A673 (cell line): ENCODE results near the gene ACSF3. TPM values are rescaled to one million over a fixed set of nuclear protein-coding genes. Genes with fewer than 3 reads are reported as not detected.

ENCODE experiments used
- BruUV-seq: library from RNA; stranded (reverse); fragments of 400-500 nt; replicated peaks from 2 replicates; lab custom pipeline; 2021; lab: Mats Ljungman, UMichigan
- CTCF ChIA-PET: fragments of 300-600 bp; sonication (Branson Sonifier 250); formaldehyde crosslinking; loops from one replicate; lab custom pipeline; 2022; ENCODE audit warnings: antibody characterized with exemption; lab: Charles Lee
- POLR2A ChIA-PET: fragments of 300-600 bp; sonication (Branson Sonifier 250); formaldehyde crosslinking; loops from one replicate; lab custom pipeline; 2022; ENCODE audit warnings: antibody characterized with exemption; ENCODE audit not compliant: low non-redundant PET; lab: Charles Lee
- DNase-seq: peaks from one replicate; pipeline ENCODE4 v3.0.0-alpha.2; 2015; ENCODE audit warnings: low spot score
- H3K27ac ChIP-seq: fragments of 200-600 bp; sonication (generic); 2 replicates; pipeline ENCODE4 v1.5.1; 2016; ENCODE audit warnings: mixed run types, low read depth, mild to moderate bottlenecking, mixed read lengths, antibody characterized with exemption, low read length; ENCODE audit not compliant: poor library complexity, severe bottlenecking
- H3K27me3 ChIP-seq: fragments of 200-600 bp; sonication (generic); replicated peaks from 2 replicates; pipeline ENCODE4 v1.6.1; 2017; ENCODE audit warnings: mixed run types, low read depth, mild to moderate bottlenecking, mixed read lengths, antibody characterized with exemption, low read length; ENCODE audit not compliant: insufficient read depth, poor library complexity
- H3K36me3 ChIP-seq: fragments of 200-600 bp; sonication (generic); 2 replicates; pipeline ENCODE4 v1.6.1; 2016; ENCODE audit warnings: mixed run types, mild to moderate bottlenecking, mixed read lengths, antibody characterized with exemption, low read length; ENCODE audit not compliant: insufficient read depth, poor library complexity, severe bottlenecking
- H3K4me1 ChIP-seq: fragments of 200-600 bp; sonication (generic); 2 replicates; pipeline ENCODE4 v1.6.1; 2017; ENCODE audit warnings: mixed run types, mild to moderate bottlenecking, mixed read lengths, antibody characterized with exemption, low read length; ENCODE audit not compliant: insufficient read depth, poor library complexity, severe bottlenecking
- H3K4me3 ChIP-seq: fragments of 200-600 bp; sonication (generic); 2 replicates; pipeline ENCODE4 v1.5.1; 2016; ENCODE audit warnings: low read depth, mixed run types, mild to moderate bottlenecking, mixed read lengths, low read length; ENCODE audit not compliant: poor library complexity, severe bottlenecking
- H3K9me3 ChIP-seq: fragments of 200-600 bp; sonication (generic); 2 replicates; pipeline ENCODE4 v1.6.1; 2016; ENCODE audit warnings: mixed run types, low read depth, mild to moderate bottlenecking, mixed read lengths, antibody characterized with exemption, low read length; ENCODE audit not compliant: poor library complexity, severe bottlenecking
- CTCF ChIP-seq: fragments of 300-800, 200-600 bp; sonication (generic); conservative IDR thresholded peaks from 2 replicates; pipeline ENCODE4 v1.5.1; 2017; ENCODE audit warnings: low read depth, mild to moderate bottlenecking, antibody characterized with exemption, low read length, moderate library complexity, mixed read lengths
- EZH2 ChIP-seq: fragments of 200-600 bp; sonication (generic); IDR thresholded peaks from 2 replicates; pipeline ENCODE4 v1.6.1; 2017; ENCODE audit warnings: borderline replicate concordance, low read depth, mild to moderate bottlenecking, mixed read lengths, antibody characterized with exemption, low read length; ENCODE audit not compliant: poor library complexity, severe bottlenecking
- intact Hi-C: fragments of 100-400 bp; cut with micrococcal nuclease; formaldehyde crosslinking; loops from one replicate; pipeline ENCODE4 v1.10.0; 2022; ENCODE audit not compliant: unreplicated experiment
- total RNA-seq: library from RNA; stranded (reverse); gene quantifications from 2 replicates; pipeline ENCODE4 v1.2.3, GENCODE V29; 2021

The ACSF3 gene
- total RNA-seq, 1 experiment from 2014 or later: 27.7 TPM

GRCh38 chr16:89076159-89076558 is 17.5 kb upstream of the ACSF3 start:
- intact Hi-C loops: no loop called here
- BruUV-seq: no TSS peak

GRCh38 chr16:89077076-89077475 is 16.6 kb upstream of the ACSF3 start:
- Histone ChIP-seq H3K27ac (no peak overlapping the region), H3K27me3 (no peaks in the 10 kb centered on the region), H3K9me3 (peaks cover 15% of the 10 kb centered on the region), H3K4me1 (peaks cover 5% of the 10 kb centered on the region), H3K4me3 (no peak overlapping the region), H3K36me3 (no peaks in the 10 kb centered on the region)
- no TSS peak for BruUV-seq
- TF ChIP-seq CTCF (no peak), EZH2 (no peak)
- ChIA-PET CTCF (no interaction called here), POLR2A (no interaction called here)
- intact Hi-C loops: no loop called here
- DNase-seq: no peak

More at GRCh38 chr16:89076159-89076558, 17.5 kb upstream of the ACSF3 start:
- no peak for TF ChIP-seq CTCF
- TF ChIP-seq EZH2: no peak
- Histone ChIP-seq H3K4me1 (peaks cover 9% of the 10 kb centered on the region), H3K36me3 (no peaks in the 10 kb centered on the region), H3K27ac (no peak overlapping the region), H3K9me3 (peaks cover 15% of the 10 kb centered on the region), H3K4me3 (no peak overlapping the region), H3K27me3 (no peaks in the 10 kb centered on the region)
- CTCF ChIA-PET: no interaction called here
- DNase-seq: no peak
- POLR2A ChIA-PET: no interaction called here

GRCh38 chr16:89078172-89078571 is 15.5 kb upstream of the ACSF3 start:
- H3K4me1 ChIP-seq: no peaks in the 10 kb centered on the region
- peaks cover 15% of the 10 kb centered on the region for H3K9me3 ChIP-seq
- ChIA-PET CTCF (no interaction called here), POLR2A (no interaction called here)
- no TSS peak for BruUV-seq
- H3K27me3 ChIP-seq: no peaks in the 10 kb centered on the region
- TF ChIP-seq EZH2: no peak
- TF ChIP-seq CTCF: no peak
- no peak overlapping the region for H3K27ac ChIP-seq
- intact Hi-C loops: no loop called here
- DNase-seq: no peak
- no peaks in the 10 kb centered on the region for H3K36me3 ChIP-seq
- H3K4me3 ChIP-seq: no peak overlapping the region
